ENCODE results near the gene HTD2.

Gene HTD2

GRCh38 chr3:58296269-58296668, 10.1 kb upstream of the HTD2 start:
- Histone ChIP-seq H3K27ac (ENCODE audit: low read length) (no peak overlapping the region), H3K27me3 (replicated peaks; ENCODE audit: insufficient read depth, low read length) (no peaks in the 10 kb centered on the region; the same call in 1 of the 2 replicates), H4K20me1 (ENCODE audit: insufficient read depth, low read length) (no peaks in the 10 kb centered on the region), H3K4me1 (ENCODE audit: low read length) (no peaks in the 10 kb centered on the region), H3K9me3 (replicated peaks; ENCODE audit: insufficient read depth, low read length) (no peaks in the 10 kb centered on the region), H3K9me2 (replicated peaks; ENCODE audit: insufficient read depth, low read length) (no peaks in the 10 kb centered on the region), H2AFZ (ENCODE audit: low read length) (no peak overlapping the region), H3K4me3 (ENCODE audit: low read length) (no peak overlapping the region), H3K79me2 (ENCODE audit: low read length) (no peaks in the 10 kb centered on the region), H3K36me3 (replicated peaks; ENCODE audit: insufficient read depth, low read length) (no peaks in the 10 kb centered on the region), H3F3A (ENCODE audit: insufficient read depth, low read length) (no peaks in the 10 kb centered on the region), H3K9ac (ENCODE audit: low read length) (no peak overlapping the region), H3K4me2 (ENCODE audit: low read depth, low read length) (no peak overlapping the region)
- TF ChIP-seq EZH2phosphoT487 (IDR thresholded peaks at IDR 0.05; ENCODE audit: low read length), result no peak
- no peak for TF ChIP-seq EZH2 (optimal IDR thresholded peaks at IDR 0.05; ENCODE audit: low read depth, low read length)
- TF ChIP-seq, protein P1, sequence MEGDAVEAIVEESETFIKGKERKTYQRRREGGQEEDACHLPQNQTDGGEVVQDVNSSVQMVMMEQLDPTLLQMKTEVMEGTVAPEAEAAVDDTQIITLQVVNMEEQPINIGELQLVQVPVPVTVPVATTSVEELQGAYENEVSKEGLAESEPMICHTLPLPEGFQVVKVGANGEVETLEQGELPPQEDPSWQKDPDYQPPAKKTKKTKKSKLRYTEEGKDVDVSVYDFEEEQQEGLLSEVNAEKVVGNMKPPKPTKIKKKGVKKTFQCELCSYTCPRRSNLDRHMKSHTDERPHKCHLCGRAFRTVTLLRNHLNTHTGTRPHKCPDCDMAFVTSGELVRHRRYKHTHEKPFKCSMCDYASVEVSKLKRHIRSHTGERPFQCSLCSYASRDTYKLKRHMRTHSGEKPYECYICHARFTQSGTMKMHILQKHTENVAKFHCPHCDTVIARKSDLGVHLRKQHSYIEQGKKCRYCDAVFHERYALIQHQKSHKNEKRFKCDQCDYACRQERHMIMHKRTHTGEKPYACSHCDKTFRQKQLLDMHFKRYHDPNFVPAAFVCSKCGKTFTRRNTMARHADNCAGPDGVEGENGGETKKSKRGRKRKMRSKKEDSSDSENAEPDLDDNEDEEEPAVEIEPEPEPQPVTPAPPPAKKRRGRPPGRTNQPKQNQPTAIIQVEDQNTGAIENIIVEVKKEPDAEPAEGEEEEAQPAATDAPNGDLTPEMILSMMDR (IDR thresholded peaks at IDR 0.05; ENCODE audit: low read length), result no peak
- DNase-seq, result no peak

- Histone ChIP-seq H3K79me2 (ENCODE audit: low read length) (no peaks in the 10 kb centered on the region), H3K9ac (ENCODE audit: low read length) (no peak overlapping the region), H3K27ac (ENCODE audit: low read length) (no peak overlapping the region), H2AFZ (ENCODE audit: low read length) (no peak overlapping the region), H3K4me3 (ENCODE audit: low read length) (no peak overlapping the region), H3F3A (ENCODE audit: insufficient read depth, low read length) (no peaks in the 10 kb centered on the region), H3K9me3 (replicated peaks; ENCODE audit: insufficient read depth, low read length) (no peaks in the 10 kb centered on the region), H3K36me3 (replicated peaks; ENCODE audit: insufficient read depth, low read length) (no peaks in the 10 kb centered on the region), H3K9me2 (replicated peaks; ENCODE audit: insufficient read depth, low read length) (no peaks in the 10 kb centered on the region), H3K4me2 (ENCODE audit: low read depth, low read length) (no peak overlapping the region), H3K27me3 (replicated peaks; ENCODE audit: insufficient read depth, low read length) (no peaks in the 10 kb centered on the region; the same call in 1 of the 2 replicates), H4K20me1 (ENCODE audit: insufficient read depth, low read length) (no peaks in the 10 kb centered on the region), H3K4me1 (ENCODE audit: low read length) (no peaks in the 10 kb centered on the region)
- TF ChIP-seq, protein P1 (IDR thresholded peaks at IDR 0.05; ENCODE audit: low read length), result no peak
- TF ChIP-seq EZH2phosphoT487 (IDR thresholded peaks at IDR 0.05; ENCODE audit: low read length), result no peak
- no peak for DNase-seq
These were observed 9.5 kb upstream of the HTD2 start for GRCh38 chr3:58296843-58297242.

- TF ChIP-seq EZH2phosphoT487 (IDR thresholded peaks at IDR 0.05; ENCODE audit: low read length), result no peak
- TF ChIP-seq EZH2 (optimal IDR thresholded peaks at IDR 0.05; ENCODE audit: low read depth, low read length), result no peak
- TF ChIP-seq, protein P1 (IDR thresholded peaks at IDR 0.05; ENCODE audit: low read length), result no peak
- Histone ChIP-seq H3K9me2 (replicated peaks; ENCODE audit: insufficient read depth, low read length) (no peaks in the 10 kb centered on the region), H3K27ac (ENCODE audit: low read length) (no peak overlapping the region), H3K4me1 (ENCODE audit: low read length) (no peaks in the 10 kb centered on the region), H3K27me3 (replicated peaks; ENCODE audit: insufficient read depth, low read length) (no peaks in the 10 kb centered on the region; the same call in 1 of the 2 replicates), H3K4me2 (ENCODE audit: low read depth, low read length) (no peak overlapping the region), H4K20me1 (ENCODE audit: insufficient read depth, low read length) (no peaks in the 10 kb centered on the region), H3K36me3 (replicated peaks; ENCODE audit: insufficient read depth, low read length) (no peaks in the 10 kb centered on the region), H3F3A (ENCODE audit: insufficient read depth, low read length) (no peaks in the 10 kb centered on the region), H3K9me3 (replicated peaks; ENCODE audit: insufficient read depth, low read length) (no peaks in the 10 kb centered on the region), H2AFZ (ENCODE audit: low read length) (no peak overlapping the region), H3K9ac (ENCODE audit: low read length) (no peak overlapping the region), H3K79me2 (ENCODE audit: low read length) (no peaks in the 10 kb centered on the region), H3K4me3 (ENCODE audit: low read length) (no peak overlapping the region)
- no peak for DNase-seq
These were observed 8.1 kb upstream of the HTD2 start for GRCh38 chr3:58298190-58298589.
